ENCODE measurements around the gene ATP2B1. TPM values are rescaled to one million over a fixed set of nuclear protein-coding genes. Genes with fewer than 3 reads are reported as not detected.

Gene ATP2B1
- total RNA-seq, 1 donor from 2014 or later, result 177 TPM

DNA sequence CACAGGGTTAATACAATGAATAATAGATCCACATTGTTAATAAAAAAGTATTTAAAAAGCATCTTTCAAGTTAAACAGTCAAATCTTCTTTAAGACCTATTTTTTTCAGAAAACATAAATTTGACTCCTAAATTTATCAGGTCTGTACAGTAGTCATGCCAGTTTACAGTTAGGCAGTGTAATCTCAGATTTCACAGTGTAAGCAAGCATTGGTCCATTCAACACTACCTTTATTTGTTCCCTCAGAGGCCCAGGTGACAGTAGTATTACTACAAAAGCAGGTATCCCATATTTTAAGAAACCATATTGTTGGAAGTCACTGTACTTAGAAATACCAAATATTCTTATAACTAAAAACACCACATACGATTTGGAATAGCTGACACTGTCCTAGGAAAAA is 6.1 kb downstream of the ATP2B1 start:
- no peak overlapping the region for H3K27ac ChIP-seq
- peaks cover 4% of the 10 kb centered on the region for H3F3A ChIP-seq (ENCODE audit: low read depth)
- no peak overlapping the region for H3K4me2 ChIP-seq
- H4K20me1 ChIP-seq (ENCODE audit: low read depth), result peaks cover 100% of the 10 kb centered on the region
- no peak overlapping the region for H2AFZ ChIP-seq (replicated peaks)
- H3K79me2 ChIP-seq (ENCODE audit: low read depth), result peaks cover 100% of the 10 kb centered on the region
- Mint-ChIP-seq H3K9me3 (peaks cover 9% of the 10 kb centered on the region), H3K27me3 (ENCODE audit: insufficient read depth, low read depth) (no peaks in the 10 kb centered on the region), H3K36me3 (peaks cover 14% of the 10 kb centered on the region), H3K4me1 (peaks cover 30% of the 10 kb centered on the region), H3K27ac (no peak overlapping the region), H3K4me3 (no peak overlapping the region)
- no peak overlapping the region for H3K9ac ChIP-seq
- no peaks in the 10 kb centered on the region for H3K9me3 ChIP-seq (ENCODE audit: low read depth)
- H3K27me3 ChIP-seq, result peaks cover 9% of the 10 kb centered on the region
- H3K4me3 ChIP-seq, result no peak overlapping the region
- H3K4me1 ChIP-seq, result peaks cover 34% of the 10 kb centered on the region
- no peak for DNase-seq (ENCODE audit: low spot score)
- TF ChIP-seq, protein P1, sequence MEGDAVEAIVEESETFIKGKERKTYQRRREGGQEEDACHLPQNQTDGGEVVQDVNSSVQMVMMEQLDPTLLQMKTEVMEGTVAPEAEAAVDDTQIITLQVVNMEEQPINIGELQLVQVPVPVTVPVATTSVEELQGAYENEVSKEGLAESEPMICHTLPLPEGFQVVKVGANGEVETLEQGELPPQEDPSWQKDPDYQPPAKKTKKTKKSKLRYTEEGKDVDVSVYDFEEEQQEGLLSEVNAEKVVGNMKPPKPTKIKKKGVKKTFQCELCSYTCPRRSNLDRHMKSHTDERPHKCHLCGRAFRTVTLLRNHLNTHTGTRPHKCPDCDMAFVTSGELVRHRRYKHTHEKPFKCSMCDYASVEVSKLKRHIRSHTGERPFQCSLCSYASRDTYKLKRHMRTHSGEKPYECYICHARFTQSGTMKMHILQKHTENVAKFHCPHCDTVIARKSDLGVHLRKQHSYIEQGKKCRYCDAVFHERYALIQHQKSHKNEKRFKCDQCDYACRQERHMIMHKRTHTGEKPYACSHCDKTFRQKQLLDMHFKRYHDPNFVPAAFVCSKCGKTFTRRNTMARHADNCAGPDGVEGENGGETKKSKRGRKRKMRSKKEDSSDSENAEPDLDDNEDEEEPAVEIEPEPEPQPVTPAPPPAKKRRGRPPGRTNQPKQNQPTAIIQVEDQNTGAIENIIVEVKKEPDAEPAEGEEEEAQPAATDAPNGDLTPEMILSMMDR (IDR thresholded peaks at IDR 0.05), result no peak
- TF ChIP-seq EZH2phosphoT487 (IDR thresholded peaks at IDR 0.05) (no peak), EZH2 (IDR thresholded peaks at IDR 0.05) (no peak)
- H3K36me3 ChIP-seq, result no peaks in the 10 kb centered on the region

DNA sequence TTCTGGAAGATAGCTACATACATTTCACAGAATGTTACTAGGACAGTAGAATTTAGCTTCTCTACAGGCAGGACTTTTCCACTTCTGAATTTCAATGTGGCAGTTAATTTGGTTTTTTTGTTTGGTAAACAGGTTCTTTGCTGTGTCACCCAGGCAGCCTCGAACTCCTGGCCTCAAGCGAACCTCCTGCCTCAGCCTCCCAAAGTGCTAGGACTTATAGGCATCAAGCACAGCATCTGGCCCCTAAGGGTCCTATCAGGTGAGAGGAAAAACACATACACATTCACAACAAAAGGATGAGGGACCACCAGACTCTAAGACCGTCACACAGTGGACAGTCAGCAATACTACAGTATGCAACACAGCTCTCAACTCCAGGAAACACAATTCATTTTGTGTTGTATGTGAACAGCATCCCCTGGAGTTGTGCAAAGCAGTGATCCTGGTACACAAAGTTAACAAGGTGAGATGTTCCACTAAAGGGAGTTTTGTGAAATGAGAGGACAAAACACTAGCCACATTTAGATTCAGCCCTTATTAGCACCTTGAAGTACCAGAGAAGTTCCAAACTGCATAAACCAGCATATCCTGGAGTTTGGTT is 6.9 kb downstream of the ATP2B1 start:
- Mint-ChIP-seq H3K4me3 (no peak overlapping the region), H3K27me3 (ENCODE audit: insufficient read depth, low read depth) (no peaks in the 10 kb centered on the region), H3K36me3 (peaks cover 14% of the 10 kb centered on the region), H3K27ac (no peak overlapping the region), H3K4me1 (peaks cover 26% of the 10 kb centered on the region), H3K9me3 (peaks cover 9% of the 10 kb centered on the region)
- Histone ChIP-seq H3K9me3 (ENCODE audit: low read depth) (no peaks in the 10 kb centered on the region), H3K36me3 (no peaks in the 10 kb centered on the region), H3K4me3 (no peak overlapping the region), H3K27me3 (peaks cover 8% of the 10 kb centered on the region), H4K20me1 (ENCODE audit: low read depth) (peaks cover 100% of the 10 kb centered on the region), H3K9ac (no peak overlapping the region), H3K4me1 (peaks cover 31% of the 10 kb centered on the region), H3K4me2 (no peak overlapping the region), H2AFZ (replicated peaks) (no peak overlapping the region), H3K79me2 (ENCODE audit: low read depth) (peaks cover 100% of the 10 kb centered on the region), H3K27ac (no peak overlapping the region), H3F3A (ENCODE audit: low read depth) (peaks cover 4% of the 10 kb centered on the region)
- DNase-seq (ENCODE audit: low spot score), result no peak
- TF ChIP-seq EZH2 (IDR thresholded peaks at IDR 0.05), result no peak
- TF ChIP-seq, protein P1 (IDR thresholded peaks at IDR 0.05), result no peak
- no peak for TF ChIP-seq EZH2phosphoT487 (IDR thresholded peaks at IDR 0.05)

DNA sequence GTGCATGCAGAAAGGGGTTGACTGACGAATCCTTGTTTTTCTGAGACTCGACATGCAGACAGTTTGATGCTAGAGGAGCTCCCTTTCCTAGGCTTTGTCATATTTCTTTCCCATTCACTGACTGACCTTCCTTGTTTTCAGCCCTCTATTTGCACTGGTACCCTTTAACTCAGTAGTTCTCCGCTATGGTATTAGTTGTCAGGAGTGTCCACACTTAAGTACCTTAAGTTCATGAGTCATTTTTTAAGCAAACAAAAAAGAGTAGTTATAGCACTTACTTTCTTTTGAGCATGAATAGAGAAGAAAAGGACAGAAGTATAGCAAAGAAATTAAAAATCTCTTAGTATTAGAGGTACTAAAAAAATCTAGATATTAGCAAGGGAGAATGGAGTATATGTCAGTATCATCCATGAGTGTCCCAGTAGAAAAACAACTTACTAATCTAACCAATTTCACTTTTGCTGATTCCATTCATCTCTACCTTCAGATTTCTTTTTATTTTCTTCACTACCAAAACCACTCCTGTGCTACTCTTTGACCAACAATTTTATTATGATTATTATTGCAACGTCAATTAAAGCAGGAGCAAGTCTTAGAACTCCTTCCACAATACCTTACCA is 8.3 kb downstream of the ATP2B1 start:
- Mint-ChIP-seq H3K4me1 (peaks cover 19% of the 10 kb centered on the region), H3K9me3 (peaks cover 9% of the 10 kb centered on the region), H3K27me3 (ENCODE audit: insufficient read depth, low read depth) (no peaks in the 10 kb centered on the region), H3K27ac (no peak overlapping the region), H3K36me3 (peaks cover 14% of the 10 kb centered on the region), H3K4me3 (no peak overlapping the region)
- no peak overlapping the region for H3K9ac ChIP-seq
- no peak for DNase-seq (ENCODE audit: low spot score)
- peaks cover 19% of the 10 kb centered on the region for H3K4me1 ChIP-seq
- no peak overlapping the region for H2AFZ ChIP-seq (replicated peaks)
- H3K36me3 ChIP-seq, result no peaks in the 10 kb centered on the region
- no peaks in the 10 kb centered on the region for H3K27me3 ChIP-seq
- peaks cover 100% of the 10 kb centered on the region for H3K79me2 ChIP-seq (ENCODE audit: low read depth)
- H3K4me3 ChIP-seq, result no peak overlapping the region
- TF ChIP-seq EZH2phosphoT487 (IDR thresholded peaks at IDR 0.05) (no peak), EZH2 (IDR thresholded peaks at IDR 0.05) (no peak)
- TF ChIP-seq, protein P1 (IDR thresholded peaks at IDR 0.05), result no peak
- peaks cover 100% of the 10 kb centered on the region for H4K20me1 ChIP-seq (ENCODE audit: low read depth)
- no peaks in the 10 kb centered on the region for H3K9me3 ChIP-seq (ENCODE audit: low read depth)
- no peak overlapping the region for H3K4me2 ChIP-seq
- H3F3A ChIP-seq (ENCODE audit: low read depth), result peaks cover 4% of the 10 kb centered on the region
- no peak overlapping the region for H3K27ac ChIP-seq

All from neural progenitor cell (in vitro differentiated cells).